Thyroid gland (tissue), 4 donors: Measurements from ENCODE around the gene ETNK2. TPM values are rescaled to one million over a fixed set of nuclear protein-coding genes. Genes with fewer than 3 reads are reported as not detected.

ENCODE experiments used
- DNase-seq, 2 donors: peaks; one replicate each; pipeline ENCODE4 v3.0.0-alpha.2; 2019
- H3K27ac ChIP-seq, 3 donors: fragments of 200-600 bp; sonication (generic); 1 replicate in 2 of 3; 2 replicates in 1 of 3; pipeline ENCODE4 v1.5.1; 2016 to 2019; ENCODE audit warnings: mild to moderate bottlenecking in 1 of 3, moderate library complexity in 1 of 3
- H3K27me3 ChIP-seq: fragments of 200-600 bp; sonication (generic); one replicate; pipeline ENCODE4 v1.5.1; 2019
- H3K36me3 ChIP-seq, 2 donors: fragments of 200-600 bp; sonication (generic); one replicate each; pipeline ENCODE4 v1.5.1; 2016 to 2019
- H3K4me1 ChIP-seq, 2 donors: fragments of 200-600 bp; sonication (generic); one replicate each; pipeline ENCODE4 v1.5.1; 2017 to 2019
- H3K4me3 ChIP-seq, 3 donors: fragments of 200-600 bp; sonication (generic); replicated peaks in 1 of 3; 1 replicate in 2 of 3; 2 replicates in 1 of 3; pipeline ENCODE4 v1.5.1; 2016; ENCODE audit warnings: mild to moderate bottlenecking in 1 of 3
- H3K9me3 ChIP-seq: fragments of 200-600 bp; sonication (generic); one replicate; pipeline ENCODE4 v1.5.1; 2017
- CTCF ChIP-seq, 6 experiments: fragments of 200-600 bp in 3 of 6; fragments of 450-650 bp in 3 of 6; sonication (generic) in 3 of 6; IDR thresholded peaks; one replicate each; pipeline ENCODE4 v1.5.1; 2016 to 2019; ENCODE audit warnings: antibody characterized with exemption in 6 of 6, mild to moderate bottlenecking in 2 of 6, inconsistent platforms in 1 of 6, moderate library complexity in 1 of 6
- POLR2A ChIP-seq, 2 donors: fragments of 450-650 bp; IDR thresholded peaks; one replicate each; pipeline ENCODE4 v1.6.1; 2017; ENCODE audit warnings: antibody characterized with exemption in 2 of 2, mild to moderate bottlenecking in 2 of 2, moderate library complexity in 1 of 2
- WGBS, 2 donors: methylation state at CpG; one replicate each; pipeline ENCODE4 v1.1.5; 2017; 5-methylcytosine and 5-hydroxymethylcytosine counted together
- intact Hi-C: fragments of 100-400 bp; cut with DNase I; formaldehyde crosslinking; loops from one replicate; pipeline ENCODE4 v1.15.1; 2023
- total RNA-seq, 4 donors: library from RNA; depleted of rRNA; stranded (reverse); fragments of >200 nt; gene quantifications; one replicate each; pipeline ENCODE4 v1.2.3, GENCODE V29; 2016

Gene ETNK2
- total RNA-seq, 4 donors from 2014 or later, result 16.1 to 22.5 (median 21.0) TPM

DNA sequence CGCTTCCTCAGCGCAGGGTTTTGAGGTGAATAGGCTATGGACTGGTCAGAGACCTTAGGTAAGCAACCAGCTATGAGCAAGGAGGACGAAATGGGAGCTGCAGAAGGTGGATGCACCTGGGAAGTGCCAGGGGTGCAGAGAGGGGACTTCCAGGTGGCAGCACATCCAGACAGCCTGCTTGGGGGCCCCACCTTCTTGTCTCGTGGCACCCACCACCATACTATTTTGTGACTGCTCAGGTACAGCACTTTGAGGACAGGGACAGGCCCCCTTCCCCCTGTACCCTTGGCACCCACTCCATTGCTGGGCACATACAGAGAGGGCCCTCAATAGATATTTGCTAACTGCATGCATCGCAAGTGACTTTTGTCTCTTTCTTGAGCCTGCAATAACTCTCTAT is 45.2 kb upstream of the ETNK2 start:
- TF ChIP-seq CTCF (IDR thresholded peaks at IDR 0.05) (no peak), POLR2A (IDR thresholded peaks at IDR 0.05) (no peak)
- H3K27ac ChIP-seq, result no peak overlapping the region
- no peaks in the 10 kb centered on the region for H3K36me3 ChIP-seq
- DNase-seq, result no peak
- WGBS, 2 donors, result 83 to 86% methylated on average over 5 of the region's 5 CpGs
- H3K27me3 ChIP-seq, result no peaks in the 10 kb centered on the region
- H3K9me3 ChIP-seq, result no peaks in the 10 kb centered on the region
- intact Hi-C loops, result no loop called here
- H3K4me3 ChIP-seq, result no peak overlapping the region
- no peaks in the 10 kb centered on the region for H3K4me1 ChIP-seq

GRCh38 chr1:204196068-204196795 is 44.4 kb upstream of the ETNK2 start, which contains the start of gene KISS1:
KISS1 (minus strand) TSS chr1:204196491; CDS start chr1:204192876, 3,615 bp downstream.
- no peak for DNase-seq
- 25 to 42% methylated on average over 13 to 16 of the region's 18 CpGs for WGBS, 2 donors

GRCh38 chr1:204194771-204195170 is 42.9 kb upstream of the ETNK2 start:
- peaks cover 0 to 7% of the 10 kb centered on the region in 2 donors for H3K4me1 ChIP-seq
- intact Hi-C loops, result no loop called here
- no peak overlapping the region for H3K4me3 ChIP-seq
- H3K9me3 ChIP-seq, result no peaks in the 10 kb centered on the region
- TF ChIP-seq CTCF (IDR thresholded peaks at IDR 0.05) (no peak), POLR2A (IDR thresholded peaks at IDR 0.05) (no peak)
- no peaks in the 10 kb centered on the region for H3K27me3 ChIP-seq
- no peak overlapping the region for H3K27ac ChIP-seq
- no peak for DNase-seq
- 68 to 83% methylated on average over 7 of the region's 7 CpGs for WGBS, 2 donors
- no peaks in the 10 kb centered on the region for H3K36me3 ChIP-seq

More at GRCh38 chr1:204196068-204196795, 44.4 kb upstream of the ETNK2 start, which contains the start of gene KISS1:
- Histone ChIP-seq H3K4me1 (no peaks in the 10 kb centered on the region), H3K4me3 (no peak within 1 kb of the TSS), H3K9me3 (no peaks in the 10 kb centered on the region), H3K27me3 (no peaks in the 10 kb centered on the region), H3K36me3 (no peaks in the 10 kb centered on the region), H3K27ac (no peak within 1 kb of the TSS)
- TF ChIP-seq POLR2A (IDR thresholded peaks at IDR 0.05) (no peak), CTCF (IDR thresholded peaks at IDR 0.05) (no peak)
- intact Hi-C loops, result no loop called here

GRCh38 chr1:204194080-204194479 is 42.2 kb upstream of the ETNK2 start:
- no peaks in the 10 kb centered on the region for H3K27me3 ChIP-seq
- peaks cover 0 to 7% of the 10 kb centered on the region in 2 donors for H3K4me1 ChIP-seq
- no peak overlapping the region for H3K4me3 ChIP-seq
- no peaks in the 10 kb centered on the region for H3K36me3 ChIP-seq
- no peaks in the 10 kb centered on the region for H3K9me3 ChIP-seq
- intact Hi-C loops, result no loop called here
- WGBS, 2 donors, result 65 to 73% methylated on average over 2 of the region's 2 CpGs
- H3K27ac ChIP-seq, result no peak overlapping the region
- DNase-seq, result no peak
- TF ChIP-seq POLR2A (IDR thresholded peaks at IDR 0.05), result no peak
- TF ChIP-seq CTCF (IDR thresholded peaks at IDR 0.05), result no peak

- WGBS, 2 donors, result 64 to 90% methylated on average over 3 of the region's 3 CpGs
- H3K27me3 ChIP-seq, result no peaks in the 10 kb centered on the region
Observed at GRCh38 chr1:204192589-204193352, 40.9 kb upstream of the ETNK2 start.

More at GRCh38 chr1:204192589-204193352, 40.9 kb upstream of the ETNK2 start:
- TF ChIP-seq POLR2A (IDR thresholded peaks at IDR 0.05), result no peak
- no peak for TF ChIP-seq CTCF (IDR thresholded peaks at IDR 0.05)
- Histone ChIP-seq H3K36me3 (no peaks in the 10 kb centered on the region), H3K9me3 (no peaks in the 10 kb centered on the region), H3K4me1 (peaks cover 0 to 7% of the 10 kb centered on the region in 2 donors), H3K4me3 (no peak overlapping the region), H3K27ac (no peak overlapping the region)
- no peak for DNase-seq
- intact Hi-C loops, result no loop called here
